ENCODE measurements around the gene HJV. TPM values are rescaled to one million over a fixed set of nuclear protein-coding genes. Genes with fewer than 3 reads are reported as not detected.

Gene HJV
- total RNA-seq, 1 donor from 2014 or later = not detected

DNA sequence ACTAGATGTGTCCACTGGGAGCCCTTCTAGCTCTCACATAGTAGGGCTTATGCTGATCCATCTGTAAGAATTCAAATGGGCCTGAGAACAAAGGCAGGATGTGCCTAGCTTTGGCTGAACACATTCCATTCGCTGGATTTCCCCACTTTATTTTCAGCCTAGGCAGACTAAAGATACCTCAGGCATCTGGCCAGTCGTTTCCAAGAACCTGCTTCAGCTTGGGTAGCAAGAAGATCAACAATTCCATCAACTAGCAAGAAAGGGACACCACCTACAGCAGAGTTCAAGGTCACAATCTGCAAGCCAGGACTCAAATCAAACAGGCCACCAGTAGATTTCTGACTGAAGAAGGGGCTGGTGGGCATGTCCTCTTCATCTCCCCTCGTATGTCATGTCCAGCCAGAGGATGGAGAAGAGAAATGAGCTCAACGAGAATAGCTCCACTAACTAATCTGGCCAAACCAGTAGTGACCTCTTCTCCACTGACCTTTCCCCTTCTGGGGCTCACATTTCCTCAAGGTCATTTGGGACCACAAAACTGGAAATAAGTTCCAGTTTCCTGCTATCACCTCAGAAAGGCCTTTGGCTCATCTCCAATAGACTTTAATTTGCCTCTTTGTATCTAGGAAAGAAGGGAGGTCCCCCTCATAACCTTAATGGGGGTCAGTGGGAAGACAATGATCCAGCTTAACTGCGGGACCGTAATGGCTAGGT, 39.4 kb downstream of the HJV start:
- H3K27me3 ChIP-seq (ENCODE audit: insufficient read depth, low read length) = no peaks in the 10 kb centered on the region
- H2AFZ ChIP-seq (ENCODE audit: low read depth, low read length) = no peak overlapping the region
- no peak overlapping the region for H3K4me3 ChIP-seq (ENCODE audit: insufficient read depth, low read depth, low read length)
- H3K36me3 Mint-ChIP-seq (ENCODE audit: low read depth, unreplicated experiment) = no peaks in the 10 kb centered on the region
- no peaks in the 10 kb centered on the region for H3K36me3 ChIP-seq (ENCODE audit: insufficient read depth, low read length)
- H3K27ac Mint-ChIP-seq (ENCODE audit: unreplicated experiment) = peak overlapping the region; percentile 29
- H3K27me3 Mint-ChIP-seq (ENCODE audit: low read depth, unreplicated experiment) = no peaks in the 10 kb centered on the region
- H3K9me3 ChIP-seq (ENCODE audit: insufficient read depth, low read depth, low read length) = no peaks in the 10 kb centered on the region
- H3K4me3 Mint-ChIP-seq (ENCODE audit: unreplicated experiment) = peak overlapping the region; percentile 18
- H3K4me1 Mint-ChIP-seq (ENCODE audit: low read depth, unreplicated experiment) = peaks cover 22% of the 10 kb centered on the region
- FAIRE-seq (no peak), DNase-seq (ENCODE audit: low read depth) (no peak)
- H3K4me1 ChIP-seq (ENCODE audit: insufficient read depth, low read length) = peaks cover 41% of the 10 kb centered on the region
- H4K20me1 ChIP-seq (ENCODE audit: insufficient read depth, low read length) = no peaks in the 10 kb centered on the region
- no peak overlapping the region for H3K27ac ChIP-seq (ENCODE audit: low read depth, low read length)
- no peaks in the 10 kb centered on the region for H3K79me2 ChIP-seq (ENCODE audit: insufficient read depth, low read length)
- H3K9me3 Mint-ChIP-seq (ENCODE audit: unreplicated experiment) = no peaks in the 10 kb centered on the region
- H3K4me2 ChIP-seq (ENCODE audit: low read length) = no peak overlapping the region
- TF ChIP-seq, protein P1, sequence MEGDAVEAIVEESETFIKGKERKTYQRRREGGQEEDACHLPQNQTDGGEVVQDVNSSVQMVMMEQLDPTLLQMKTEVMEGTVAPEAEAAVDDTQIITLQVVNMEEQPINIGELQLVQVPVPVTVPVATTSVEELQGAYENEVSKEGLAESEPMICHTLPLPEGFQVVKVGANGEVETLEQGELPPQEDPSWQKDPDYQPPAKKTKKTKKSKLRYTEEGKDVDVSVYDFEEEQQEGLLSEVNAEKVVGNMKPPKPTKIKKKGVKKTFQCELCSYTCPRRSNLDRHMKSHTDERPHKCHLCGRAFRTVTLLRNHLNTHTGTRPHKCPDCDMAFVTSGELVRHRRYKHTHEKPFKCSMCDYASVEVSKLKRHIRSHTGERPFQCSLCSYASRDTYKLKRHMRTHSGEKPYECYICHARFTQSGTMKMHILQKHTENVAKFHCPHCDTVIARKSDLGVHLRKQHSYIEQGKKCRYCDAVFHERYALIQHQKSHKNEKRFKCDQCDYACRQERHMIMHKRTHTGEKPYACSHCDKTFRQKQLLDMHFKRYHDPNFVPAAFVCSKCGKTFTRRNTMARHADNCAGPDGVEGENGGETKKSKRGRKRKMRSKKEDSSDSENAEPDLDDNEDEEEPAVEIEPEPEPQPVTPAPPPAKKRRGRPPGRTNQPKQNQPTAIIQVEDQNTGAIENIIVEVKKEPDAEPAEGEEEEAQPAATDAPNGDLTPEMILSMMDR (IDR thresholded peaks at IDR 0.05; ENCODE audit: insufficient read depth, low read depth, low read length) = no peak
- TF ChIP-seq EZH2 (IDR thresholded peaks at IDR 0.05; ENCODE audit: insufficient read depth, low read length) = no peak
- H3K9ac ChIP-seq (ENCODE audit: low read length) = no peak overlapping the region

DNA sequence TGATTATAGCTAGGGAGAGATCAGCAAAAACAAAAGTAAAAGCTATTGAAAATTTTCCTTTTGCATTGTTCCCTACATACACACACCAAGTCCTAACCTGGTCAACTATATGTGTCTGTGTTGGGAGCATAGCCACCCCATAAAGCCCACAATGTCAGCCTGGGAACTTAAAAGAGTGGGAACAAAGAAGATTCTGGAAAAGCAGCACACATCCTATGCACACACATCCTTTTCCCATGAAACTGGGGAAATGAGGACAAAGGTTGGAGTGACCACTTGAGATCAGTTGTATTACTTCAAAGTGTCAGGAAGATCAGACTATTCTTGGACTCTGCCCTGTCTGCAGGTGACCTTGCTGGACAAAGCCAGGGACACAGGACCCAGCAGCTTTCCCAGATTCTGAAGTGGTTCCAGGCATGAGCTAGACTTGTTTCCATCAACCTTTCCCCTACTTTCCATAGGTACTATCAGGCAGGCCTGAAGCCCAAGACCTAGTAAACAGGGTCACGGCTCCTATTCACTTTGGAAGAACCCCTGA, 41.0 kb downstream of the HJV start:
- Histone ChIP-seq H3K36me3 (ENCODE audit: insufficient read depth, low read length) (no peaks in the 10 kb centered on the region), H3K79me2 (ENCODE audit: insufficient read depth, low read length) (no peaks in the 10 kb centered on the region), H3K4me3 (ENCODE audit: insufficient read depth, low read depth, low read length) (no peak overlapping the region), H3K9me3 (ENCODE audit: insufficient read depth, low read depth, low read length) (no peaks in the 10 kb centered on the region), H3K27me3 (ENCODE audit: insufficient read depth, low read length) (no peaks in the 10 kb centered on the region), H3K4me1 (ENCODE audit: insufficient read depth, low read length) (peaks cover 35% of the 10 kb centered on the region), H3K27ac (ENCODE audit: low read depth, low read length) (peak overlapping the region; percentile 93), H3K9ac (ENCODE audit: low read length) (no peak overlapping the region), H2AFZ (ENCODE audit: low read depth, low read length) (no peak overlapping the region), H3K4me2 (ENCODE audit: low read length) (peak overlapping the region; percentile 79), H4K20me1 (ENCODE audit: insufficient read depth, low read length) (no peaks in the 10 kb centered on the region)
- Mint-ChIP-seq H3K4me1 (ENCODE audit: low read depth, unreplicated experiment) (peaks cover 14% of the 10 kb centered on the region), H3K36me3 (ENCODE audit: low read depth, unreplicated experiment) (no peaks in the 10 kb centered on the region), H3K27me3 (ENCODE audit: low read depth, unreplicated experiment) (no peaks in the 10 kb centered on the region), H3K27ac (ENCODE audit: unreplicated experiment) (no peak overlapping the region), H3K4me3 (ENCODE audit: unreplicated experiment) (no peak overlapping the region), H3K9me3 (ENCODE audit: unreplicated experiment) (no peaks in the 10 kb centered on the region)
- DNase-seq (ENCODE audit: low read depth) (no peak), FAIRE-seq (no peak)
- TF ChIP-seq EZH2 (IDR thresholded peaks at IDR 0.05; ENCODE audit: insufficient read depth, low read length) = no peak
- TF ChIP-seq, protein P1 (IDR thresholded peaks at IDR 0.05; ENCODE audit: insufficient read depth, low read depth, low read length) = no peak

All from astrocyte (in vitro differentiated cells and primary cell).